GM21390 (cell line): ENCODE results near the gene PDXDC1.
"Not testable (repeated sequence)": the region's sequence is repeated elsewhere in the genome, so short reads cannot be mapped to it uniquely, and the experiment has no call there.

ENCODE experiments used
- ATAC-seq: cut with Tn5 transposase; IDR thresholded peaks from one replicate; pipeline ENCODE4 v1.9.1; 2021; ENCODE audit not compliant: unreplicated experiment

PDXDC1 gene, protein sequence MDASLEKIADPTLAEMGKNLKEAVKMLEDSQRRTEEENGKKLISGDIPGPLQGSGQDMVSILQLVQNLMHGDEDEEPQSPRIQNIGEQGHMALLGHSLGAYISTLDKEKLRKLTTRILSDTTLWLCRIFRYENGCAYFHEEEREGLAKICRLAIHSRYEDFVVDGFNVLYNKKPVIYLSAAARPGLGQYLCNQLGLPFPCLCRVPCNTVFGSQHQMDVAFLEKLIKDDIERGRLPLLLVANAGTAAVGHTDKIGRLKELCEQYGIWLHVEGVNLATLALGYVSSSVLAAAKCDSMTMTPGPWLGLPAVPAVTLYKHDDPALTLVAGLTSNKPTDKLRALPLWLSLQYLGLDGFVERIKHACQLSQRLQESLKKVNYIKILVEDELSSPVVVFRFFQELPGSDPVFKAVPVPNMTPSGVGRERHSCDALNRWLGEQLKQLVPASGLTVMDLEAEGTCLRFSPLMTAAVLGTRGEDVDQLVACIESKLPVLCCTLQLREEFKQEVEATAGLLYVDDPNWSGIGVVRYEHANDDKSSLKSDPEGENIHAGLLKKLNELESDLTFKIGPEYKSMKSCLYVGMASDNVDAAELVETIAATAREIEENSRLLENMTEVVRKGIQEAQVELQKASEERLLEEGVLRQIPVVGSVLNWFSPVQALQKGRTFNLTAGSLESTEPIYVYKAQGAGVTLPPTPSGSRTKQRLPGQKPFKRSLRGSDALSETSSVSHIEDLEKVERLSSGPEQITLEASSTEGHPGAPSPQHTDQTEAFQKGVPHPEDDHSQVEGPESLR

DNA sequence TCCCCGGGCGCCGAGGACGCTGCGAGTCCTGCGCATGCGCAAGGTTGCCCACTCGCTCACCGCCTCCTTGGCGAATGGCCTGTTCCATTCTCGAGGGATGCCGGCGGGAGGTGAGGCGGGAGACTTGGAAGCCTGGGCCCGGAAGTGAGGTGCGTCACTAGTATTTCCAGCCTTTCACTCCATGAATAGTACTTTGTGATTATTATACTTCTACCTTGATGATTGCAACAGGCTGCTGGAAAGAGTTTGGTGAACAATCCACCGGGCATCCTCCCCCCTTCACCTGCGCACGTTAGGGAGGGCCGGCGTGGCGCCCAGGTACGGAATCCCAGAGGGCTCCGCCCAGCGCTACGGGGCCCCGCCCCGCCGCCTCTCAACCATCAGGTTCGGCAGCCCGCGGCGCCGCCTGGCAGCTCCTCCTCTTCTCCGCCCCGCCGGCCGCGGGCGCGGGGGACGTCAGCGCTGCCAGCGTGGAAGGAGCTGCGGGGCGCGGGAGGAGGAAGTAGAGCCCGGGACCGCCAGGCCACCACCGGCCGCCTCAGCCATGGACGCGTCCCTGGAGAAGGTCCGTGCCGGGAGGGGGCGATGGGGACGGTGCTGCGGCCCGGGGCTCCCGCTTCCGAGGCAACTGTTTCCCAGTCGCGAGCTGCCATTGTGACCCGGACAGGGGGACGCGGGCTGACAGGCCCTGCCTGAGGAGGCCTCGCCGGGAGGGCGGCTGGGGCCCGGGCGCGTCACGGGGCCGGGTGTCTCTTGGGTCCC lies at the start of gene PDXDC1:
TSS of gene PDXDC1 (plus strand) at position 371 of the 762 bp plus-strand sequence. CDS start at position 545, 174 bp downstream.
- ATAC-seq: peak; percentile 92

DNA sequence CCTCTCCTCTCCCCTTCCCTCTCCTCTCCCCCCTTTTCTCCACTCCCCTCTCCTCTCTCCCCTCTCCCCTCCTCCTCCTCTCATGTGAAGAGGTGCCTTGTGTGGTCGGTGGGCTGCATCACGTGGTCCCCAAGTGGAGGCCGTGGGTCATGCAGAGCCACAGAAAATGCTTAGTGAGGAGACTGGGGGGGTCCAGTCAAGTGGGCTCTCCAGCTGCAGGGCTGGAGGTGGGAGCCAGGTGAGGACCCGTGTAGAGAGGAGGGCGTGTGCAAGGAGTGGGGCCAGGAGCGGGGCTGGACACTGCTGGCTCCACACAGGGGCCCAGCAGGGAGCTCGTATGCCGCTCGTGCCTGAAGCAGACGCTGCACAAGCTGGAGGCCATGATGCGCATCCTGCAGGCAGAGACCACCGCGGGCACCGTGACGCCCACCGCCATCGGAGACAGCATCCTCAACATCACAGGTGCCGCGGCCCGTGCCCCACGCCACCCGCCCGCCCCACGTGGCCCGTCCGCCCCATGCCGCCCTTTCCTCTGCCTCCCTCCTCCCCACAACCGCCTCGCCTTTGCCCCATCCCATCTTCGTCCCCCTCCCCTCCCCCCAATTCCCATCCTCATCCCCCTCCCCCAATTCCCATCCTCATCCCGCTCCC lies 46.6 kb upstream of the PDXDC1 start:
- ATAC-seq: not testable (repeated sequence)

DNA sequence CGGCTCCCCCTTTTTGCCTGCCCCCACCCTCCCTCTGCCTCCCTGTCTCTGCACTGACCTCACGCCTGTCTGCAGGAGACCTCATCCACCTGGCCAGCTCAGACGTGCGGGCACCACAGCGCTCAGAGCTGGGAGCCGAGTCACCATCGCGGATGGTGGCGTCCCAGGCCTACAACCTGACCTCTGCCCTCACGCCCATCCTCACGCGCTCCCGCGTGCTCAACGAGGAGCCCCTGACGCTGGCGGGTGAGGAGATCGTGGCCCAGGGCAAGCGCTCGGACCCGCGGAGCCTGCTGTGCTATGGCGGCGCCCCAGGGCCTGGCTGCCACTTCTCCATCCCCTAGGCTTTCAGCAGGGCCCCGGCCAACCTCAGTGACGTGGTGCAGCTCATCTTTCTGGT lies 45.6 kb upstream of the PDXDC1 start:
- not testable (repeated sequence) for ATAC-seq

DNA sequence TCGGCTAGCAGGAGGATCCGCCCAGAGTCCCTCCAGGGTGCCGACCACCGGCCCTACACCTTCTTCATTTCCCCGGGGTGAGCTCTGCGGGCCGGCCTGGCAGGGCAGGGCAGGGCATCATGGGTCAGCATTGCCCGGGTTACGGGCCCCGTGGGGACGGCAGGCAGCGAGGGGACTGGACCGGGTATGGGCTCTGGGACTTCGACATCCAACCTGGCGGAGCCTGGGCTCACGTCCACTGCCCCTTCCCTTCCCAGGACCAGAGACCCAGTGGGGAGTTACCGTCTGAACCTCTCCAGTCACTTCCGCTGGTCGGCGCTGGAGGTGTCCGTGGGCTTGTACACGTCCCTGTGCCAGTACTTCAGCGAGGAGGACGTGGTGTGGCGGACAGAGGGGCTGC lies 44.6 kb upstream of the PDXDC1 start:
- ATAC-seq: not testable (repeated sequence)

DNA sequence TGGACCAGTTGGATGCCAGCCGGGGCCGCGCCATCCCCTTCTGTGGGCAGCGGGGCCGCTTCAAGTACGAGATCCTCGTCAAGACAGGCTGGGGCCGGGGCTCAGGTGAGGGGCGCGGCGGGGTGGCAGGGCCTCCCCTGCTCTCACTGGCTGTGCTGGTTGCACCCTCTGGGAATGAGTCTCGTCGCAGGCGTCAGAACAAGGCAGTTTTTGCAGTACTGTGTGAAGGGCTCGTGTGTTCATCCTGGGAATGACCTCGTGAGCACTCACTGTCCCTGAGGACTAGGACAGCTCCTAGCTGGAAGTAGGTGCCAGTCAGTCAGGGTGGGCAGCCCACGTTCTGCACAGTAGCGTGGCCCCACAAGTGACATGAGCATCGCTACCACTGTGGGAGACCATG lies 43.9 kb upstream of the PDXDC1 start:
- ATAC-seq: not testable (repeated sequence)

GRCh38 chr16:14932581-14933375 lies 42.0 kb upstream of the PDXDC1 start:
- not testable (repeated sequence) for ATAC-seq

DNA sequence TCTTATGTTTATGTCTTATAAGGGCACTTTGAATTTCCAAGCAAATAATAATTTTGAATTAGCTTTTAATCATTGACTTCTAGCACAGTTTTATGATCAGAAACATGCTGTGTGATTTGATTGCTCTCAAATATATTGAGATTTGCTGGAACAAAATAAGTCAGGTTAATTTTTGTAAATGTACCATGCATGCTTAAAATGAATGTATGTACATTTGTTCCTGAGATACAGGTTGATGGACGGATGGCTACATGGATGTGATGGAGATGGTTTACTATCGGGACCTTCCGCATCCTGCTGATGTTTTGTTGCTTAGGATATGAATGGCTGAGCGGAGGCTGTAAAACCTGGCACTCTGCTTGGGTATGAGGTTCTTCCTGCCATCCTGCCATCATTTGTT lies 37.7 kb upstream of the PDXDC1 start, which contains the start of gene NPIPA1:
TSS of gene NPIPA1 (plus strand) at position 301 of the 400 bp plus-strand sequence. CDS start at position 301, 0 bp downstream.
- not testable (repeated sequence) for ATAC-seq

DNA sequence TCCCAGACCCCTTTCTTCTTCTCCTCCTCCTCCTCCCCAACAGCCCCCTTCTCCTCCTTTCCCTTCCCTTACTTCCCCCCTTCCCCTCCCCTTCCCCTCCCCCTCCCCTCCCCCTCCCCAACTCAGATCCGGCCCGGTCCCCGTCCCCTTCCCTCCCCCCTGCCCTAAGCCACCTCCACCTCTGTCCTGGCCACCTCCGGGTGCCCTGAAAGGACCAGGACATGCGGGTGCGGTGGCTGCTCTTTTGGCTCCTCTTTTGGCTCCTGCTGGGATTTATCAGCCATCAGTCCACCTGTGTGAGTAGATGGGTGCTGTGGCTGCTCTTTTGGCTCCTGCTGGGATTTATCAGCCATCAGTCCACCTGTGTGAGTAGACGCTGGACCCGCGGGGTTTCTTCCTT lies 36.8 kb upstream of the PDXDC1 start:
- not testable (repeated sequence) for ATAC-seq

GRCh38 chr16:14942686-14943085 lies 32.1 kb upstream of the PDXDC1 start:
- not testable (repeated sequence) for ATAC-seq

- no peak for ATAC-seq
Observed at GRCh38 chr16:14955546-14956231, 19.1 kb upstream of the PDXDC1 start.

GRCh38 chr16:14957576-14958322 lies 17.1 kb upstream of the PDXDC1 start:
- ATAC-seq: no peak

DNA sequence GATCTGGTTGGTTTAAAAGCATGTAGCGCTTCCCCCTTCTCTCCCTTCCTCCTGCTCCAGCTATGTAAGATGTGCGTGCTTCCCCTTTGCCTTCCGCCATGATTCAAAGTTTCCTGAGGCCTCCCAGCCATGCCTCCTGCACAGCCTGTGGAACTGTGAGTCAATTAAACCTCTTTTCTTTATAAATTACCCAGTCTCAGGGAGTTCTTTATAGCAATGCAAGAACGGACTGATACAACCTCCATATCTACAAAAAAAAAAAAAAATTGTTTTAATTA lies 16.6 kb upstream of the PDXDC1 start:
- no peak for ATAC-seq

DNA sequence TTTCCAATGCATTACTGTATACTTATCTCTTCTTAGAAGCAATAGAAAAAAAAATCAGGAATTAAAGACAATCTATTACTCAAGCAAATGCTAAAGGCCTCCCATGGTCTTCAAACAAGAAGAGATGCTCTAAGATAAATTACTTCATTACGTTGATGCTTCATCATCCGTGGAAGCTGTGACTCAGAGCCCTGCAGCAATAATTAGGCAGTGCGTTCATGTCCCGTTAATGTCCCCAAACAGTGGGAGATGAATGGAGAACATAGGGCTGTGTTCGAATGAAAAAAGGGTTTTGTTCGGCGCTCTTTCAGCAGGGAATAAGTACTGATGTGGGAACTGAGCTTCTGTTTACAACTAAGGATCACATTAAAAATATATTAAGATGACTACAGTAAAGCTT lies 15.9 kb upstream of the PDXDC1 start:
- no peak for ATAC-seq

GRCh38 chr16:14961405-14962186 lies 13.2 kb upstream of the PDXDC1 start:
- ATAC-seq: no peak

DNA sequence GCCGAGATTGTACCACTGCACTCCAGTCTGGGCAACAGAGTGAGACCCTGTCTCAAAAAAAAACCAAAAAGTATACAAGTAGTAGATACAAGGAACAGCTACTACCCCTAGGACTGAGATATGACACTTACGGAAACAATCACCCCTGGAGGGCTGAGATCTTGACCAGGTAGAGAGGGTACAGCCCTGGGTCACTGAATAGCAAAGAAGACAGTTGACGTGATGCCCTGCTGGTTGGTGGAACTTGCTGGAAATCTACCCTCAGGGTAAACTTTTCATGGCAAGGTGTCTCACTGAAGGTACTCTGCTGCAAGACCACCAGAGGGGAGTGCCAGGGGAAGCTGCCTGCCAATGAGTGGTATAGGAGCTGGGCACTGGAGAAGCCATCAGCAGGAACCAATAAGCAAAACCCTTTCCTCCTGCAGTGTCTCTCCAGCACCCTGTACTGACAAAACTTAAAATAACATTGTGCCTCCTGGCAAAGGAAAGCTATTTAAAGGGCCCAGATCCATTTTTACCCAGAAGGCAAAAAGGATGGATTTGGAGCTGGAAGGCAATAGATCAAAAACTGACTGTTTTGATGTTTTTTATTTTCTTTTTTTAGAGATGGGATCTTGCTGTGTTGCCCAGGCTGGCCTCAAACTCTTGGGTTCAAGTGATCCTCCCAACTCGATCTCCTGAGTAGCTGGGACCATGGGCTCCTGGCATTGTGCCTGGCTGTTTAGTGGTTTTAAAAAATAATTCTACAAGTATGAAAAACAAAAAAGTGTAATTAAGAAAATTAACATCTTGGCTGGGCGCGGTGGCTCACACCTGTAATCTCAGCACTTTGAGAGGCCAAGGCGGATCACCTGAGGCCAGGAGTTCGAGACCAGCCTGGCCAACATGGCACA lies 11.3 kb upstream of the PDXDC1 start:
- ATAC-seq: no peak

GRCh38 chr16:14965328-14965727 lies 9.5 kb upstream of the PDXDC1 start:
- ATAC-seq: no peak

DNA sequence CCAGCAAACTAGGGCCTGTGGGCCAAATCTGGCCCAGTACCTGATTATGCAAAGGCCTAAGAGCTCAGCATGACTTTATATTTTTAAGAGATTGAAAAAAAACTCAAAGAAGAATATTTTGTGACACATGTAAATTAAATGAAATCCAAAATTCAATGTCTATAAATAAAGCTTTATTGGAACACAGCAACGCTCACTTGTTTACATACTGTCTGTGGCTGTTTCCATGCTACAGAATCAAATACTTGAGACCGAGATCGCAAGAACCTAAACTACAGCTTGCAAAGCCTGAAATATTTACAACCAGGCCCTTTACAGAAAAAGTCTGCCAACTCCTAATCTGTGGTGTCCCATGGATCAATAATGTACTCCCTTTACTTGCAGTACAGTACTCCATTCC lies 5.0 kb upstream of the PDXDC1 start:
- not testable (repeated sequence) for ATAC-seq
